HG03025 (cell line): ENCODE results near the gene WFDC10A.
"Not testable (repeated sequence)": the region's sequence is repeated elsewhere in the genome, so short reads cannot be mapped to it uniquely, and the experiment has no call there.

Source experiments
- ATAC-seq: cut with Tn5 transposase; IDR thresholded peaks from one replicate; pipeline ENCODE4 v1.9.1; 2021; ENCODE audit warnings: mild to moderate bottlenecking, moderate library complexity; ENCODE audit not compliant: unreplicated experiment, low FRiP score

WFDC10A gene

DNA sequence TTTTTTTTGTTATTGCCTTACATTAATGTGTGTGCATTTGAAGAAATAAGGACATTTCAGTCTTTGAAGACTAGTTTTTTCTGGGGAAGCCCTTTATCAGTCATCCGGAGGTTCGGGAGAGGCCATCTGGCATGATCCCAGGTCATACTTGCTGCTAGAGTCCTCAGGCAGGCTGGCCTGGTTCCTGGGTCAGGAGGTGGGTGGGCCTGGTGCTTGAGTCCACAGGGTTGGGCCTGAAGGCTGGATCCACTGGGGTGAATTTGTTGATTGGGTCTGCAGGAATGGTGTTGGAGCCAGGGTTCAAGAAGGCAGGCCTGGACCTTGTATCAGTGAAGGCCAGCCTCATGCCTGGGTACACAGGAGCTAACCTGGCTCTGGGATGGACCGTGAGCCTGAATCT is 17.3 kb downstream of the WFDC10A start:
- no peak for ATAC-seq

GRCh38 chr20:45647441-45648050 is 18.0 kb downstream of the WFDC10A start:
- no peak for ATAC-seq

- ATAC-seq: no peak
Observed at GRCh38 chr20:45649312-45649863, 19.8 kb downstream of the WFDC10A start.

DNA sequence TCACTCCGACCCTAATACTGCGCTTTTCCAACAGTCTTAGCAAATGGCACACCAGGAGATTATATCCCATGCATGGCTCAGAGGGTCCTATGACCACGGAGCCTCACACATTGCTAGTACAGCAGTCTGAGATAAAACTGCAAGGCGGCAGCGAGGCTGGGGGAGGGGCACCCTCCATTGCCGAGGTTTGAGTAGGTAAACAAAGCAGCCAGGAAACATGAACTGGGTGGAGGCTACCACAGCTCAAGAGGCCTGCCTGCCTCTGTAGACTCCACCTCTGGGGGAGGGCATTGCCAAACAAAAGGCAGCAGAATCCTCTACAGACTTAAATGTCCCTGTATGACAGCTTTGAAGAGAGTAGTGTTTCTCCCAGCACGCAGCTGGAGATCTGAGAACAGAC is 22.2 kb downstream of the WFDC10A start:
- not testable (repeated sequence) for ATAC-seq

DNA sequence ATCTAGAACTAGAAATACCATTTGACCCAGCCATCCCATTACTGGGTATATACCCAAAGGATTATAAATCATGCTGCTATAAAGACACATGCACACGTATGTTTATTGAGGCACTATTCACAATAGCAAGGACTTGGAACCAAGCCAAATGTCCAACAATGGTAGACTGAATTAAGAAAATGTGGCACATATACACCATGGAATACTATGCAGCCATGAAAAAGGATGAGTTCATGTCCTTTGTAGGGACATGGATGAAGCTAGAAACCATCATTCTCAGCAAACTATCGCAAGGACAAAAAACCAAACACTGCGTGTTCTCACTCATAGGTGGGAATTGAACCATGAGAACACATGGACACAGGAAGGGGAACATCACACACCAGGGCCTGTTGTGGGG is 27.5 kb downstream of the WFDC10A start:
- not testable (repeated sequence) for ATAC-seq

GRCh38 chr20:45670139-45670538 is 40.6 kb downstream of the WFDC10A start, which contains the start of gene WFDC11:
WFDC11 (minus strand) TSS chr20:45670239; CDS start chr20:45650600, 19,639 bp downstream.
- no peak for ATAC-seq

GRCh38 chr20:45672765-45673164 is 43.2 kb downstream of the WFDC10A start:
- no peak for ATAC-seq

- ATAC-seq: no peak
Observed at GRCh38 chr20:45679650-45680049, 50.1 kb downstream of the WFDC10A start.
